ENCODE measurements around the gene ANKRD44.
"Not testable (repeated sequence)": the region's sequence is repeated elsewhere in the genome, so short reads cannot be mapped to it uniquely, and the experiment has no call there.

ANKRD44 gene

GRCh38 chr2:197296835-197297234, 13.7 kb downstream of the ANKRD44 start:
- no peak for DNase-seq (ENCODE audit: low read depth)
- H3K4me3 ChIP-seq (ENCODE audit: low read depth, low read length), result no peak overlapping the region

DNA sequence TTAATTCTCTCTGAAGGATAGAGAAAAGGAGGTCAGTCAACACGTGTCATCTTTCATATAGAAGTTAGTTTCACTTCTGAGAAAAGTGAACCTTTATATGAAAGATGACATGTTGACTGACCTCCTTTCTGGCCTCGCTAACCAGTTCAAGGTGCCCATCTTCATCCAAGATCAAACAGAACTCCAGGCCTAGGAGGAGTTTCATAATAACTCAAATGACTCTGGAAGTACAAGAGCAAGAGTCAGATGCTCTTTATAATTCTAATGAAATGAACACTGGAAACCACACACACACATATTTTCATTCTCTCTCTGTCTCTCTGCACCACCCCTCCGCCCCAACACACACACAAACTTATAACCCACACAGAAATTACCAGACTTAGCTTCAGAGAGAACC, 16.3 kb downstream of the ANKRD44 start:
- H3K4me3 ChIP-seq (ENCODE audit: low read depth, low read length), result no peak overlapping the region
- no peak for DNase-seq (ENCODE audit: low read depth)

GRCh38 chr2:197293252-197294007, 17.1 kb downstream of the ANKRD44 start:
- H3K4me3 ChIP-seq (ENCODE audit: low read depth, low read length), result no peak overlapping the region
- DNase-seq (ENCODE audit: low read depth), result no peak

DNA sequence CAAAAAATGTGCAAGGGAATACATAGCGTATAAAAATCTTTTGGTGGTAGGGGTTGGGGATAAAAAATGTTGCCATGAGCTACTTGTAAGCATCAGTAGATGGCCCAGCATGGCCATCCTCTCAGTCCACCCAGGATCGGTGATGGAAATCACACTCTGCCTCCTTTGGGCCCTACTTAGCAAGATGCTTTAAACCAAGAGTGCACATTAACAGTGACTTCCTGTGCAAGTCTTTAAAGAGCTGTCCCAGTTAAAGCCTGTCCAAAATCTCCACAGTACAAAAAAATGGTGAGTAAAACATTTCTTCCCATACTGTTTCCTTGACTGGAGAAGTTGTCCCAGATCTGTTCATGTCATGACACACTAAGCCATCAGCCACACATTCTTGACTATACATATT, 18.0 kb downstream of the ANKRD44 start:
- H3K4me3 ChIP-seq (ENCODE audit: low read depth, low read length), result no peak overlapping the region

DNA sequence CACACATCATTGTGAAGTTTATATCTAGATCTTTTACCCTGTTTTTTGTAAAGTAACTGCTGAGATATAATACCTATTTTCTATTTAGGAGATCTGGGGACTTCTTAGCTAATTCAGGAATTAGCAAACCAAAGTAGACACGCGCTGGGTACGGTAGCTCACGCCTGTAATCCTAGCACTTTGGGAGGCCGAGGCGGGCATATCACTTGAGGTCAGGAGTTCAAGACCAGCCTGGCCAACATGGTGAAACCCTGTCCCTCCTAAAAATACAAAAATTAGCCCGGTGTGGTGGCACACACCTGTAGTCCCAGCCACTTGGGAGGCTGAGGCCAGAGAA, 23.0 kb downstream of the ANKRD44 start:
- not testable (repeated sequence) for H3K4me3 ChIP-seq (ENCODE audit: low read depth, low read length); DNase-seq (ENCODE audit: low read depth)

More for the DNA sequence above, 18.0 kb downstream of the ANKRD44 start:
- DNase-seq (ENCODE audit: low read depth), result no peak

GRCh38 chr2:197286805-197287595, 23.6 kb downstream of the ANKRD44 start:
- no peak overlapping the region for H3K4me3 ChIP-seq (ENCODE audit: low read depth, low read length)
- peak; percentile 82 for DNase-seq (ENCODE audit: low read depth)

GRCh38 chr2:197285361-197285760, 25.2 kb downstream of the ANKRD44 start:
- H3K4me3 ChIP-seq (ENCODE audit: low read depth, low read length), result no peak overlapping the region
- DNase-seq (ENCODE audit: low read depth), result no peak

GRCh38 chr2:197284956-197285355, 25.6 kb downstream of the ANKRD44 start:
- DNase-seq (ENCODE audit: low read depth), result no peak
- H3K4me3 ChIP-seq (ENCODE audit: low read depth, low read length), result no peak overlapping the region

DNA sequence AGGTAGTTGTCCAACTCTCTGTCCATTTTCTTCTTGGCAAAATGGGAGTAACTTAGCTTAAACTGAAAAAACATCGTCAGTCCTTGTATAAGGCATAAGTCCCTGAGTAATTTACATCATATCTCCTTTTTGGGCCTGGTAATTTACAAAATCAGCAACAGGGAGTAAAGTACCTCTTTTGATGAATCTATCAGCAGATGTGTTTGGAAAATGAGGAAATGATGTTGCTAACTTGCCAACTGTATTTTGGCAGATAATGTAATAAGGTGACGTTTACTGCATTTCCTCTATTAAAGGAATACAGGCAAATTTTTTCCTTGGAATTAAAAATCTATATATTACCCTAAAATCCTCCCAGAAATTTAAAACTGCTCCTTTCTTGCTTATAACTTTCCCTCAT, 29.2 kb downstream of the ANKRD44 start:
- no peak for DNase-seq (ENCODE audit: low read depth)
- H3K4me3 ChIP-seq (ENCODE audit: low read depth, low read length), result no peak overlapping the region

GRCh38 chr2:197280015-197280702, 30.4 kb downstream of the ANKRD44 start:
- no peak overlapping the region for H3K4me3 ChIP-seq (ENCODE audit: low read depth, low read length)
- DNase-seq (ENCODE audit: low read depth), result no peak

DNA sequence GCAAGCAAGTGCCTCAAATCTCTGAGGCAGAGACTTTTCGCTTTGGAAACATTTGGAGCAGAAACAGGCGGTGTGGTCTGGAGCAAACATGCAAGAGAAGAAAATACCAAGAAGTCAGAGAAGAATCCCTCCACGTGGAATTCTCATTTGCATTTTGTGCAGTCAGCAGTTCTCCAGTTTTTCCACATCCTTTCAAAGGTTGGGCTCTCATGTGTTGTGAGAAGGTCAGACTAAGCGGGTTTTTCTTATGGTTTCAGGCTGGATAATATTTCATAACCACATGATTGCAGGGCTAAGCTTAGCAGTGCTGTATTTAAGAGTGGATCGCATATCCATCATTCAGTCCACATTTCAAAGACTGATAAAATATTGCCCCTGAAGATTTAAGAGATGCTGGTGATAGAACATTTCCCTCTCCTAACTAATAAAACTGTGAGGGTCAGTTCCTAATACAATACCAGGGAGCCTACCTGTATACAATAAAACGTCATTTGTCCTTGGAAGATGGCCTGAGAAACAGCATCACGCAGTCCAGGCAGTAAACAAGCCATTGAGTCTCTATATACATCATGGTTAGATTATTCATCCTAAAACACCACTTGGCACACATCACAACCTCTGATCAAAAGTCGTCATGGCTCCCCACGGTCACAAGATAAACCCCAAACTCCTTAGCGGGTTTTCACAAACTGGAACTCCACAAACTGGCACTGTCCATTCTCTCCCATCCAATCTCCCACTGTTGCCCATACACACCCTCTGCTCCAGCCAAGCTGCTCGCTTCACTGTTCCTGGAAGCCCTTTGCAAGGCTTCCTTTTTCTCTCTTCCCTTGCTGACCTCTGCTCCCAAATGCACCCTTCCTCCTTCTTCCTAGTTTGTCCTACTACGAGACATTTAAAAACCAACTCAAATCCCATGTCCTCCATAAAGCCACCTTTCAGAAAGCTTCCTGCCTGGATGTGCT, 31.5 kb downstream of the ANKRD44 start:
- no peak for DNase-seq (ENCODE audit: low read depth)
- no peak overlapping the region for H3K4me3 ChIP-seq (ENCODE audit: low read depth, low read length)

DNA sequence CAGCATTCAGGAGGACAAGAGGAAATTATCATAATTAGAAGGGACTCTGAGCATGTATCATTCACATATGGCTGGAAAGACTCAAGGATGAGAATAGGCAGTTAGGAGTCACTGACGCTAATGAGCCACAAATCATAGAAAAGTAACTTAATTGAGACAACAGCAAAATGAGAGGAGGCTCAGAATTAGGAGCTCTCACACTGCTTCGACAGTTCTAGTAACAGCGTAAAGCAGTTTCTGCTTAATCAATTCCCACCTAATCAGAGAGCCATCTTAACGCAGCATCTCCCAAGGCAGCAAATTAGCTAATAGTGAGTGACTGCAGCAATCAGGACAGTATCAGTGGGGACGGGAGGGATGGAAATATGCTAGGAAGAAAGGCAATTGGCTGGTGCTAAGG, 32.8 kb downstream of the ANKRD44 start:
- no peak for DNase-seq (ENCODE audit: low read depth)
- no peak overlapping the region for H3K4me3 ChIP-seq (ENCODE audit: low read depth, low read length)

GRCh38 chr2:197276156-197276555, 34.4 kb downstream of the ANKRD44 start:
- DNase-seq (ENCODE audit: low read depth), result no peak
- no peak overlapping the region for H3K4me3 ChIP-seq (ENCODE audit: low read depth, low read length)

DNA sequence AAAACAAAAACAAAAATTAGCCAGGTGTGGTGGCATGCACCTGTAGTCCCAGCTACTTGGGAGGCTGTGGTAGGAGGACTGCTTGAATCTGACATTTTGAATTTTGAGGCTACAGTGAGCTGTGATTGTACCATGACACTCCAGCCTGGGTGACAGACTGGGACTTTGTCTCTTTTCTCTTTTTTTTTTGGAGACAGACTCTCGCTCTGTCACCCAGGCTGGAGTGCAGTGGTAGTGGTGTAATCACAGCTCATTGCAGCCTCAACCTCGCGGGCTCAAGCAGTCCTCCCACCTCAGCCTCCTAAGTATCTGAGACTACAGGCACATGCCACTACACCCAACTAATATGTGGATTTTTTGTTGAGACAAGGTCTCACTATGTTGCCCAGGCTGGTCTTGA, 35.6 kb downstream of the ANKRD44 start:
- H3K4me3 ChIP-seq (ENCODE audit: low read depth, low read length), result no peak overlapping the region
- DNase-seq (ENCODE audit: low read depth), result no peak

GRCh38 chr2:197274349-197274748, 36.2 kb downstream of the ANKRD44 start:
- no peak for DNase-seq (ENCODE audit: low read depth)
- no peak overlapping the region for H3K4me3 ChIP-seq (ENCODE audit: low read depth, low read length)

DNA sequence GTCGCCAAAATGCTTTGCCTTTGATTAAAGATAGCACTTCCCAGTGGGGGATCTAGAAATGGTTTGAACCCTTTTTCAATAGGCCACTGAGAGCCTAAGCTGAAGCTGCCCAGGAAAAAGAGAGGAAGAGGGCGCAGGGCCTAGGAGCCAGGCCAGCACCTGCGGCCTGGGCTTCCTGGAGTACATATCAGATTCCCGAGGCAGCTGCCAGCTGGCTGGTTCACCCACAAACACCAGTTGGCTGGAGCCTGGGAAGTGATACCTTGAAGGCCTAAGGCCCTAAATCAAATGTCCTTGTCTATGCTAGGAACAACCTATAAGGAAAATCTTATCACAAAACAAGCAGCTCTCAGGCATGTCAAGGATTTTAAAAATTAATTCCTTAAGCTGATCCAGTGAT, 37.1 kb downstream of the ANKRD44 start:
- H3K4me3 ChIP-seq (ENCODE audit: low read depth, low read length), result no peak overlapping the region
- no peak for DNase-seq (ENCODE audit: low read depth)

DNA sequence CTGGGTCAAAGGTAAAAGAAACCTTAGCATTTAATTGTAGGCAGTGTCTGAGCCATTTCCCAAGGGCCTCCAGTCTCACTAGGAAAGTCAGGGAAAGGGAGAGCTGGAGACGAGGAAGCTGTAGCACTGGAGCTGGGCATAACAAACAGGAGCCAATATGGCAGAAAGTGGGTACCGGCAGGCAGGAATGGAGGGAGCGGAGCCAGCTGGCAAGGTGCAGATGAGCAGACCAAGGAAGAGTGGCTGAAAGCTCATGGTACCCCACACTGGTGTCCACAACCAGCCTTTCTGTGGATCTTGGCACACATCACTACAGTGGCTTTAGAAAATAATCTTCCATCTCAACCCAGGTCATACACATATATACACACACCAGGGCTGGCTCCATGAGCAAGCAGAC, 40.0 kb downstream of the ANKRD44 start:
- no peak for DNase-seq (ENCODE audit: low read depth)
- no peak overlapping the region for H3K4me3 ChIP-seq (ENCODE audit: low read depth, low read length)

GRCh38 chr2:197269815-197270214, 40.8 kb downstream of the ANKRD44 start:
- no peak overlapping the region for H3K4me3 ChIP-seq (ENCODE audit: low read depth, low read length)
- DNase-seq (ENCODE audit: low read depth), result no peak

GRCh38 chr2:197268786-197269584, 41.6 kb downstream of the ANKRD44 start:
- DNase-seq (ENCODE audit: low read depth), result no peak
- H3K4me3 ChIP-seq (ENCODE audit: low read depth, low read length), result no peak overlapping the region
